ENCODE data around the gene TMEM79.

DNA sequence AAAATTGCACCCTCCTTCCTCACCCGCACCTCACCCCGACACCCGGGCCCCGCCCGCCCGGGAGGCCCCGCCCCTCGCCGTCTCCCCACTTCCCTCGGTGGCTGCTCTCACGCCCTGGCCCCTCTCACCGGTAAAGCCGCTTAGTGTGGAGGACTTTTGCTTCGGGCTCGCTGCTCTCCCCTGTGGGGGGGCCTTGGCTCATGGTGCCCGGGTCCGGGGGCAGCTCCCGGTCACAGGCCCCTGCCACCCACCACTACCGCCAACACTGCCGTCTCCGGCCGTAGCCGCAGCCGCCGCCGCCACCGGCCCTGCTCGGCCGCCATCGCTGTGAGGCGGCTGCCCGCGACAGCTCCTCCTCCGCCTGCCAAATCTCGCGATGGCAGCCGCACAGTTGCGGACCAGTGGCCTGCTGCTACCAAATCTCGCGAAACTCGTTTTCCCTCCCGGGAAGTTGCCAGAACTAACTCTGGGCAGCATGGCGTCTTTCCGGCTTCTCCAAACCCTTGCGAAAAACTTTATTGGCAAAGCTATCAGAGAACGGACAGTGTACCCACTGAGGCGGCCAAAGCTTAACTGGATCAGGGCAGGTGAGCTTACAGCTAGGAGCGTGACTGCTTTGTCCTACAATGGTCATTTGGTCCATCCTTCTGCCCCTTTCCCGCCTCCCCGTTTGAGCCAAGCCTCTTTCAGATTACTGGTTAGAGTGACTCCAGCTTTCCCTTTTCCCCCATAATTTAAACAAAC lies 1.5 kb upstream of the TMEM79 start, which contains the start of gene SMG5:
- no peak for TF ChIP-seq CTCF (IDR thresholded peaks at IDR 0.05)
- TF ChIP-seq ZFX (IDR thresholded peaks at IDR 0.05; ENCODE audit: borderline replicate concordance), result no peak
